ENCODE data around the gene AFF1. TPM values are rescaled to one million over a fixed set of nuclear protein-coding genes. Genes with fewer than 3 reads are reported as not detected.

Gene AFF1
- total RNA-seq, 4 donors from 2014 or later: 90.1 to 132 (median 101) TPM

DNA sequence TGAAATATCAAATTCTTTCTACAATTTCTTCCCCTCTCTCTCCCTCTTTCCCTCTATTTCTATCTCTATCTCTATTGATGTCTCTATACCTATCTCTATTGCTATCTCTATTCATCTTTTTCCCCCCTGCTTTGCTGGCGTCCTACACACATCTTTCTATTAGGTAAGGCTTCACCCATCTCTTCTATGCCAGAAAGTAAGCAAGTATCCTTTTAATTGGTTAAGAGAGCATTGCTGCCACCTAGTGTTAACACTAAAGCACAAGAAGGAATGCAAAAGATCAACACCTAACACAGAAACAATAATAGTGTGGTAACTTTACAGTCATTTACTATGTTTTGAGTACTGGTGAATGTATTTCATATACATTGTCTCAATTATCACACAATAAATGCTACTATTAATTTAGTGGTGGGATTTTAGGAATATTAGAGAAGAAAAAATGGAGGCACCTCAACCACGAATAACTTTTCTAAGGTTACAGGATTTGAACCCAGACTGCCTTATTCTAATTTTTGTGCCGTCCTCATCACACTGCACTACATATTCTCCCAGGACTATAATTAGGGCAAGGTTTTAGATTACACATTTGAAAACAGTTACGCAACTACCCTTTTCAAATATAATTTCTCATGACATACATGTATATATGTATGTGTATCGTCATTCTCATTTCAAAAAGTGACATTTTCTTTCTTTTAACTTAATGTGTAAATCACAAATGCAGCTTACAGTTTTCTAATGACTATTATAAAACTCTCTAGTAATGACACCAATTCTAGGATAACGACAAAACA is 38.9 kb upstream of the AFF1 start:
- TF ChIP-seq, protein P1, sequence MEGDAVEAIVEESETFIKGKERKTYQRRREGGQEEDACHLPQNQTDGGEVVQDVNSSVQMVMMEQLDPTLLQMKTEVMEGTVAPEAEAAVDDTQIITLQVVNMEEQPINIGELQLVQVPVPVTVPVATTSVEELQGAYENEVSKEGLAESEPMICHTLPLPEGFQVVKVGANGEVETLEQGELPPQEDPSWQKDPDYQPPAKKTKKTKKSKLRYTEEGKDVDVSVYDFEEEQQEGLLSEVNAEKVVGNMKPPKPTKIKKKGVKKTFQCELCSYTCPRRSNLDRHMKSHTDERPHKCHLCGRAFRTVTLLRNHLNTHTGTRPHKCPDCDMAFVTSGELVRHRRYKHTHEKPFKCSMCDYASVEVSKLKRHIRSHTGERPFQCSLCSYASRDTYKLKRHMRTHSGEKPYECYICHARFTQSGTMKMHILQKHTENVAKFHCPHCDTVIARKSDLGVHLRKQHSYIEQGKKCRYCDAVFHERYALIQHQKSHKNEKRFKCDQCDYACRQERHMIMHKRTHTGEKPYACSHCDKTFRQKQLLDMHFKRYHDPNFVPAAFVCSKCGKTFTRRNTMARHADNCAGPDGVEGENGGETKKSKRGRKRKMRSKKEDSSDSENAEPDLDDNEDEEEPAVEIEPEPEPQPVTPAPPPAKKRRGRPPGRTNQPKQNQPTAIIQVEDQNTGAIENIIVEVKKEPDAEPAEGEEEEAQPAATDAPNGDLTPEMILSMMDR (IDR thresholded peaks at IDR 0.05; ENCODE audit: low read depth): no peak

DNA sequence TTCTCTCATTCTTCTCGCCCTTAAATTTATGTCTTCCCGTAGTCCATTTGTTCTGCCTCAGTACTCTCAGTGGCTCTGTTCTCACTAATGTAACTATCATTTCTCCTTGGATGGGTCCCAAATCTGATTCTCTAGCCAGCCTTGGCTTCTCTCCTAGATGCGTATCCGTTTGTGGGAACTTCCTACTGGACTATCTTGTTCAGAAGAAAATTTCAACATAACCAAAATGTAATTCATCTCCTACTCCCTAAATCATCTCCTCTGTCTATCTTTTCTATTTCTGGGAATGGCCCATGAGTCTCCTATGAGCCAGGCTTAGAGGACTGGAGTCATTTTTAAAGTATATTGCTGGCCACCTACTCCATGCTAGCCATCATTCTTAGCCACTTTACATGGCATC is 38.2 kb upstream of the AFF1 start:
- TF ChIP-seq, protein P1 (IDR thresholded peaks at IDR 0.05; ENCODE audit: low read depth): no peak

DNA sequence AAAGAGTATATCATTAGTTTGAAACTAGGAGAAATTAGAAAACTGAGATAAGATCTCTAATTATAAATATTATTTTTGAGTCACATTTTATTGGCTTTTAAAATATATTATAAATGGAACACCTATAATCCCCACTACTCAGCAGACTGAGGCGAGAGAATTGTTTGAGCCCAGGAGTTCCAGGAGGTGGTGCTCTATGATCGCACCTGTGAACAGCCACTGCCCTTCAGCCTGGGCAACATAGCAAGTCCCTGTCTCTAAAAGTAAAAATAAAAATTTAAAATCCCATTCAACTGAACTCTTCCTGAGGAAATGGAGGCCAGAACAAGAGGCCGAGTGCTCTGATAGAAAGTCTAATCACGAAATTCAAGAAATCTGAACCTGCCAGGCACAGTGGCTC is 36.2 kb upstream of the AFF1 start:
- TF ChIP-seq, protein P1 (IDR thresholded peaks at IDR 0.05; ENCODE audit: low read depth): no peak

DNA sequence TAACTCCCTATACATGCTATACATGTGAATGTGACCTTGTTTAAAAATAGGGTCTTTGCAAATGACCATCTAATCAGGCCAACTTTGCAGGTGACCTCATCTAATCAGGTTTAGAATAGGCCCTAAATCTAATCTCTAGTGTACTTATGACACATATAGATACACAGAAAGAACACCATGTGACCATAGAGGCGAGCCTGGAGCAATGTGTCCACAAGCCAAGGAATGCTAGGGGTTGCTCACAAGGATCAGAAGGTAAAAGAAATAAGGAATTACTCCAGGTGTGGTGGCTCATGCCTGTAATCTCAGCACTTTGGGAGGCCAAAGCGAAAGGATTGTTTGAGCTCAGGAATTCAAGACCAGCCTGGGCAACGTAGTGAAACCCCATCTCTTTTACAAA is 32.9 kb upstream of the AFF1 start:
- TF ChIP-seq, protein P1 (IDR thresholded peaks at IDR 0.05; ENCODE audit: low read depth): no peak

DNA sequence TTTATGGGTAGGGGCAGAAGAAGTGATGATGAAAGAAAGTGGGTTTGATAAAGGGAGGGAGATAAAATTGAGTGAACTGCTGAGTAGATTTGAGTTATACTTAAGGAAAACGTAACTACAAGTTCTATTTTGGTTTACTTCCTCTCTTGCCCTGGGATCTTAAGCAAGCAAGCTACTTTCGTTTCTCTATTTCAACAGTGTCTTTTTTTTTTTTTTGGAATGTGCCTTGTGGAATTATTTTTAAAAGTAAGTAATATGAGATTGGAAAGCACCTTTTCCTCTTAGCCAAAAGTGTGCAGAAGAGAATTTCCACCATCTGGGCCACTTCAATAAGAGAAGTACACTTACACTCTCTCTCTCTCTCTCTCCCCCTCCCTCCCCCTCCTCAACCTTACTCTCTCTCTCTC is 26.6 kb upstream of the AFF1 start:
- TF ChIP-seq, protein P1 (IDR thresholded peaks at IDR 0.05; ENCODE audit: low read depth): no peak

DNA sequence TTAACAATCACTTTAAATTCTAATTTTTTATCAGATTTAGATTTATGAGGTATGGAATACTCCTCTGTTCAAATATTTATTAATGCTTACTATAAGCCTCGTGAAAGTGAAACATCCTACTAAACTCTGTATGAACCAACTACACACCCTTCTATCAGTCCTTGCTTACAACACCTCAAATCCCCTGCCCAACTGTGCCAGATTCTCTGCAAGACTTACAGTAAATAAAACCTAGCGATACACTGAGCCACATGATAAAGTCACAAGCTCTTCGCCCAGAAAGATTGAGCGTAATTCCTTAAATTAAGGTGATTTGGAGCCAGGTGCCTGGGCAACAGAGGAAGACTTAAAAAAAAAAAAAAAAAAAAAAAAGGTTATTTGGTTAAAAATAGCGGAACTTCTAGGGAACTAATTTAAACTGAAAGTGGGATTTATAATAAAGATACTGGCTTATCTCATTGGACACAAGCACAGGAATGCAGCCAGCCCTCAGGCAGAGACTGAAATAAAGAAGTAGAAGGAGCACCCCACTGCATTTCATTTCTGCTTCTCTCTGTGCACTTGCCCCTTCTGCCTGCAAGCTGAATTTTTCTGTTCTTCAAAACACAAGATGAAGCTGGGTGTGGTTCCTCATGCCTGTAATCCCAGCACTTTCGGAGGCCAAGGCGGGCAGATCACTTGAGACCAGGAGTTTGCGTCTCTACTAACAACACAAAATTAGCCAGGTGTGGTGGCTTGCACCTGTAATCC is 25.1 kb upstream of the AFF1 start:
- TF ChIP-seq, protein P1 (IDR thresholded peaks at IDR 0.05; ENCODE audit: low read depth): no peak

DNA sequence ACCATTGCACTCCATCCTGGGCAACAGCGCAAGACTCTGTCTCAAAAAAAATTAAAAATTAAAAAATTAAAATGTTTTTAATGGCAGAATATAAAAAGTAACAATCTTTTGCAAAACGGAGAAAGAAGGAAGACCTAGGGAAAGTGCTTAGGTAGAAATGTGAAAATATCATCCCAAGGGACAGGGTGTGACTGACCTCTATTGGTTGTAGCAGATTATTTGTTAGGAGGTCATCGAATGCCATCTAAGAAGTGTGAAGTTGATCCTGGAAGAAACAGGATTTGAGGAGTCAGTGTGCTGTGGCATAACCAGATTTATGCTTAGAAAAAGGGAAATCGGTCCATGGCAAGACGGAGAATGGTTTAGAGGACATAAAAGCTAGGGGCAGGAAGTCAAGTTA is 24.4 kb upstream of the AFF1 start:
- TF ChIP-seq, protein P1 (IDR thresholded peaks at IDR 0.05; ENCODE audit: low read depth): no peak
